ENCODE measurements around the gene KCNN1. TPM values are rescaled to one million over a fixed set of nuclear protein-coding genes. Genes with fewer than 3 reads are reported as not detected.
"Not testable (repeated sequence)": the region's sequence is repeated elsewhere in the genome, so short reads cannot be mapped to it uniquely, and the experiment has no call there.

The KCNN1 gene
- total and polyA plus RNA-seq, 7 experiments from 2014 or later: 0.05 TPM; not detected in 6

- intact Hi-C loops (cut with micrococcal nuclease): loop anchor here (1.0 to 5.0 kb wide), 6 partner anchors 55 to 171 kb away; partner anchors contain the start of genes IFI30 (in 1 of the 2), RPL18A (in 1 of the 2) and SLC5A5 (in 1 of the 2)
- H3K4me1 ChIP-seq (ENCODE audit: control insufficient read depth in 2 of 2, insufficient read depth in 2 of 2, low read length in 2 of 2): peaks cover 19 to 30% of the 10 kb centered on the region in 2 donors
These were observed 35.0 kb downstream of the KCNN1 start for GRCh38 chr19:18001777-18002345.

GRCh38 chr19:18002347-18002850 lies 35.5 kb downstream of the KCNN1 start:
- Histone ChIP-seq H3K4me1 (ENCODE audit: control insufficient read depth in 2 of 2, insufficient read depth in 2 of 2, low read length in 2 of 2) (peaks cover 16 to 35% of the 10 kb centered on the region in 2 donors), H3K27me3 (ENCODE audit: control insufficient read depth in 2 of 2, insufficient read depth in 2 of 2, low read length in 2 of 2) (no peaks in the 10 kb centered on the region), H3K27ac (ENCODE audit: low read depth, low read length) (peak overlapping the region; percentile 97), H3K9me3 (ENCODE audit: control insufficient read depth in 2 of 3, low read length in 3 of 3) (no peaks in the 10 kb centered on the region), H3K36me3 (ENCODE audit: control insufficient read depth in 2 of 3, insufficient read depth in 3 of 3, low read length in 3 of 3) (peaks cover 0 to 6% (median 0%) of the 10 kb centered on the region in 3 experiments), H3K4me3 (ENCODE audit: low read length) (peak overlapping the region; percentile 78)
- Mint-ChIP-seq H3K36me3 (peaks cover 0 to 12% (median 4%) of the 10 kb centered on the region in 5 donors), H3K27me3 (no peaks in the 10 kb centered on the region), H3K9me3 (peaks cover 0 to 3% (median 0%) of the 10 kb centered on the region in 11 donors), H3K4me3 (peak overlapping the region; percentile 84 to 97 (median 91)), H3K27ac (peak overlapping the region; percentile 82 to 96 (median 92)), H3K4me1 (peaks cover 11 to 39% (median 23%) of the 10 kb centered on the region in 7 donors)
- intact Hi-C loops (cut with micrococcal nuclease): loop anchor here in 1 of 2 donors (5.0 kb wide), 1 partner anchor 130 kb away; the partner anchor contains the start of gene SLC5A5
- ChIA-PET CTCF (interaction anchor here (0.7 to 13.8 kb wide), 7 partner anchors 40 to 117 kb away, joined by 3 to 224 read pairs (median 4); partner anchors contain the start of gene CCDC124), POLR2A (interaction anchor here (0.9 to 4.6 kb wide), 13 partner anchors 8 to 279 kb away, joined by 3 to 35 read pairs (median 5); partner anchors contain the start of genes IL12RB1, JUND and MPV17L2)
- DNase-seq (peak in 1 of 9 donors; percentile 17), ATAC-seq (no peak)

More at GRCh38 chr19:18001777-18002345, 35.0 kb downstream of the KCNN1 start:
- Mint-ChIP-seq H3K4me1 (peaks cover 10 to 35% (median 20%) of the 10 kb centered on the region in 7 donors), H3K4me3 (peak overlapping the region; percentile 84 to 97 (median 91)), H3K9me3 (peaks cover 0 to 3% (median 0%) of the 10 kb centered on the region in 11 donors), H3K27me3 (no peaks in the 10 kb centered on the region), H3K36me3 (peaks cover 0 to 7% (median 3%) of the 10 kb centered on the region in 5 donors), H3K27ac (peak overlapping the region; percentile 82 to 96 (median 92))
- H3K27me3 ChIP-seq (ENCODE audit: control insufficient read depth in 2 of 2, insufficient read depth in 2 of 2, low read length in 2 of 2): no peaks in the 10 kb centered on the region
- POLR2A ChIA-PET: interaction anchor here (0.8 to 4.6 kb wide), 20 partner anchors 8 to 202 kb away, joined by 3 to 35 read pairs (median 6); partner anchors contain the start of genes CCDC124, IL12RB1, MAST3 and MPV17L2
- peak overlapping the region; percentile 78 for H3K4me3 ChIP-seq (ENCODE audit: low read length)
- H3K27ac ChIP-seq (ENCODE audit: low read depth, low read length): peak overlapping the region; percentile 97
- no peaks in the 10 kb centered on the region for H3K9me3 ChIP-seq (ENCODE audit: control insufficient read depth in 2 of 3, low read length in 3 of 3)
- CTCF ChIA-PET: interaction anchor here (0.8 to 13.8 kb wide), 9 partner anchors 55 to 150 kb away, joined by 3 to 224 read pairs (median 4); partner anchors contain the start of genes CCDC124 and RPL18A
- peaks cover 0 to 6% (median 0%) of the 10 kb centered on the region in 3 experiments for H3K36me3 ChIP-seq (ENCODE audit: control insufficient read depth in 2 of 3, insufficient read depth in 3 of 3, low read length in 3 of 3)
- no peak for ATAC-seq
- DNase-seq: no peak

GRCh38 chr19:18005750-18006149 lies 38.8 kb downstream of the KCNN1 start:
- CTCF ChIA-PET: interaction anchor here (2.2 to 12.8 kb wide), 3 partner anchors 24 to 53 kb away, joined by 10 to 147 read pairs (median 13); no protein-coding TSS in a partner anchor
- not testable (repeated sequence) for H3K9me3 Mint-ChIP-seq; H3K27me3 Mint-ChIP-seq; H3K4me3 ChIP-seq (ENCODE audit: low read length); ATAC-seq; DNase-seq; H3K4me3 Mint-ChIP-seq; H3K9me3 ChIP-seq (ENCODE audit: control insufficient read depth in 2 of 3, low read length in 3 of 3); H3K27ac Mint-ChIP-seq; H3K27ac ChIP-seq (ENCODE audit: low read depth, low read length); H3K27me3 ChIP-seq (ENCODE audit: control insufficient read depth in 2 of 2, insufficient read depth in 2 of 2, low read length in 2 of 2)
- peaks cover 34% of the 10 kb centered on the region in 2 donors for H3K4me1 ChIP-seq (ENCODE audit: control insufficient read depth in 2 of 2, insufficient read depth in 2 of 2, low read length in 2 of 2)
- peaks cover 0 to 28% (median 0%) of the 10 kb centered on the region in 3 experiments for H3K36me3 ChIP-seq (ENCODE audit: control insufficient read depth in 2 of 3, insufficient read depth in 3 of 3, low read length in 3 of 3)
- POLR2A ChIA-PET: interaction anchor here (28.2 kb wide), 1 partner anchor 36 kb away, joined by 961 read pairs; no protein-coding TSS in a partner anchor
- Mint-ChIP-seq H3K4me1 (peaks cover 16 to 41% (median 26%) of the 10 kb centered on the region in 7 donors), H3K36me3 (peaks cover 0 to 27% (median 8%) of the 10 kb centered on the region in 5 donors)
- intact Hi-C loops (cut with micrococcal nuclease): loop anchor here in 1 of 2 donors (2.0 to 5.0 kb wide), 2 partner anchors 113 to 317 kb away; partner anchors contain the start of gene LSM4

DNA sequence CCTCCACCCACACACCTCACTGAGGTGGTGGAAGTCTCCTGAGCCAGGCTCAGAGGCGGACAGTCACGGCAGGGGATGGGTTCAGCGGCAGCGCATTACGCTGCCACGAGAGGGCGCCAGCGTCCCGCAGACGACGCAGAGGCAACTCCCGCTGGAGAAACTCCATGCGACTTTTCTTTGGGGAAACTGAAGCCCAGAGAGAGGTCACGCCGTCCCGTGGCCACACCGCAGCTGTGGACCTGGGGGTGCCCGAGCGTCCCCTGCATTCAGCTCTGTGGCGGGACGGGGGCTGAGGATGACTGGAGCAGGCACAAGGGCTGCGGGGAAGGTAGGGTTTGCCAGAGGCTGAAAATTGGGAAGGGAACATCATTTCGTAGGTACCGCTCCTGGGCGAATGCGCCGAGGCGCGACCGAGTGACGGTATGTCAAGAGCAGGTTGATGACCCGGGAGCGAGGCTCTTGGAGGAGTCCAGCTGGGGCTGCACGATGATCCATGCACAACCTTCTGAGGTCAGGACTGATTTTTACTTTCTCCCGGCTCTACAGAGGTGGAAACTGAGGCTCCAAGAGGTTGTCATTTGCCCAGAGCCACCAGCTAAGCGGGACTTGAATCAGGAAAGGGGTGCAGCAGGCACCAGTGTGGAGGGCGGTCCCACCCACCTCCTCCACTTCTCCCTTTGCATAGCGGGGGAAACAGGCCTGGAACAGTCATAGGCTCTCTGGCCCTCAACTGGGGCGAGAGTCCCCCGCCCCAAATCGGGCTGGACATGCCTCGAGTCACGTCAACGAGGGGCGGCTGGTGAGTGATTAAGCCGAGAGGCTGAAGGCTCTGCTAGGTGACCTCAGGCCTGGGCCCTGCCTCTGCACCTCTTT lies 40.4 kb downstream of the KCNN1 start:
- Mint-ChIP-seq H3K4me3 (peak overlapping the region; percentile 86 to 98 (median 92)), H3K9me3 (peaks cover 0 to 2% (median 0%) of the 10 kb centered on the region in 11 donors), H3K27ac (peak overlapping the region; percentile 71 to 99 (median 94)), H3K4me1 (peaks cover 19 to 45% (median 28%) of the 10 kb centered on the region in 7 donors), H3K36me3 (peaks cover 0 to 32% (median 11%) of the 10 kb centered on the region in 5 donors), H3K27me3 (no peaks in the 10 kb centered on the region)
- peaks cover 0 to 38% (median 7%) of the 10 kb centered on the region in 3 experiments for H3K36me3 ChIP-seq (ENCODE audit: control insufficient read depth in 2 of 3, insufficient read depth in 3 of 3, low read length in 3 of 3)
- CTCF ChIA-PET: interaction anchor here (0.6 to 12.8 kb wide), 12 partner anchors 10 to 90 kb away, joined by 3 to 147 read pairs (median 4); partner anchors contain the start of gene MAST3
- no peaks in the 10 kb centered on the region for H3K9me3 ChIP-seq (ENCODE audit: control insufficient read depth in 2 of 3, low read length in 3 of 3)
- H3K27me3 ChIP-seq (ENCODE audit: control insufficient read depth in 2 of 2, insufficient read depth in 2 of 2, low read length in 2 of 2): no peaks in the 10 kb centered on the region
- peak overlapping the region; percentile 53 for H3K4me3 ChIP-seq (ENCODE audit: low read length)
- peaks cover 28 to 36% of the 10 kb centered on the region in 2 donors for H3K4me1 ChIP-seq (ENCODE audit: control insufficient read depth in 2 of 2, insufficient read depth in 2 of 2, low read length in 2 of 2)
- POLR2A ChIA-PET: interaction anchor here (0.6 to 28.2 kb wide), 12 partner anchors 11 to 317 kb away, joined by 3 to 961 read pairs (median 4); partner anchors contain the start of genes MAST3 and SLC5A5
- peak; percentile 74 for ATAC-seq
- H3K27ac ChIP-seq (ENCODE audit: low read depth, low read length): peak overlapping the region; percentile 91
- DNase-seq: peak; percentile 70 to 88 (median 82)
- intact Hi-C loops (cut with micrococcal nuclease): loop anchor here (1.0 to 5.0 kb wide), 6 partner anchors 38 to 315 kb away; partner anchors contain the start of gene LSM4 (in 1 of the 2)

- intact Hi-C loops (cut with micrococcal nuclease): loop anchor here (1.0 to 5.0 kb wide), 8 partner anchors 13 to 589 kb away; partner anchors contain the start of gene LSM4 (in 1 of the 2)
- Mint-ChIP-seq H3K36me3 (peaks cover 5 to 37% (median 14%) of the 10 kb centered on the region in 5 donors), H3K27me3 (no peaks in the 10 kb centered on the region), H3K4me3 (peak within 1 kb of the TSS; percentile 86 to 98 (median 92)), H3K27ac (peak within 1 kb of the TSS; percentile 78 to 99 (median 95)), H3K4me1 (peaks cover 15 to 43% (median 33%) of the 10 kb centered on the region in 7 donors), H3K9me3 (peaks cover 0 to 2% (median 0%) of the 10 kb centered on the region in 11 donors)
- H3K27ac ChIP-seq (ENCODE audit: low read depth, low read length): peak within 1 kb of the TSS; percentile 91
- H3K9me3 ChIP-seq (ENCODE audit: control insufficient read depth in 2 of 3, low read length in 3 of 3): no peaks in the 10 kb centered on the region
- ChIA-PET POLR2A (interaction anchor here (0.7 to 28.2 kb wide), 12 partner anchors 12 to 272 kb away, joined by 3 to 961 read pairs (median 4); partner anchors contain the start of genes MAST3, PIK3R2 and SLC5A5), CTCF (interaction anchor here (0.6 to 12.8 kb wide), 12 partner anchors 11 to 90 kb away, joined by 3 to 147 read pairs (median 4); partner anchors contain the start of gene MAST3)
- no peaks in the 10 kb centered on the region for H3K27me3 ChIP-seq (ENCODE audit: control insufficient read depth in 2 of 2, insufficient read depth in 2 of 2, low read length in 2 of 2)
- peak; percentile 80 to 93 (median 88) for DNase-seq
- H3K36me3 ChIP-seq (ENCODE audit: control insufficient read depth in 2 of 3, insufficient read depth in 3 of 3, low read length in 3 of 3): peaks cover 0 to 46% (median 14%) of the 10 kb centered on the region in 3 experiments
- peaks cover 21 to 38% of the 10 kb centered on the region in 2 donors for H3K4me1 ChIP-seq (ENCODE audit: control insufficient read depth in 2 of 2, insufficient read depth in 2 of 2, low read length in 2 of 2)
- peak; percentile 89 for ATAC-seq
- H3K4me3 ChIP-seq (ENCODE audit: low read length): peak within 1 kb of the TSS; percentile 79
These were observed 41.2 kb downstream of the KCNN1 start, which contains the start of gene ARRDC2 for GRCh38 chr19:18007917-18008673. ARRDC2 (plus strand) TSS chr19:18008170; CDS start chr19:18008311, 141 bp downstream.
